HUDEP-2 (cell line): ENCODE measurements around the gene CCL4.
"Not testable (repeated sequence)": the region's sequence is repeated elsewhere in the genome, so short reads cannot be mapped to it uniquely, and the experiment has no call there.

Source experiments
- DNase-seq, 76 experiments: peaks; one replicate each; lab custom pipeline; 2025; ENCODE audit not compliant: unreplicated experiment in 76 of 76; lab: John Stamatoyannopoulos, UW

CCL4 gene

DNA sequence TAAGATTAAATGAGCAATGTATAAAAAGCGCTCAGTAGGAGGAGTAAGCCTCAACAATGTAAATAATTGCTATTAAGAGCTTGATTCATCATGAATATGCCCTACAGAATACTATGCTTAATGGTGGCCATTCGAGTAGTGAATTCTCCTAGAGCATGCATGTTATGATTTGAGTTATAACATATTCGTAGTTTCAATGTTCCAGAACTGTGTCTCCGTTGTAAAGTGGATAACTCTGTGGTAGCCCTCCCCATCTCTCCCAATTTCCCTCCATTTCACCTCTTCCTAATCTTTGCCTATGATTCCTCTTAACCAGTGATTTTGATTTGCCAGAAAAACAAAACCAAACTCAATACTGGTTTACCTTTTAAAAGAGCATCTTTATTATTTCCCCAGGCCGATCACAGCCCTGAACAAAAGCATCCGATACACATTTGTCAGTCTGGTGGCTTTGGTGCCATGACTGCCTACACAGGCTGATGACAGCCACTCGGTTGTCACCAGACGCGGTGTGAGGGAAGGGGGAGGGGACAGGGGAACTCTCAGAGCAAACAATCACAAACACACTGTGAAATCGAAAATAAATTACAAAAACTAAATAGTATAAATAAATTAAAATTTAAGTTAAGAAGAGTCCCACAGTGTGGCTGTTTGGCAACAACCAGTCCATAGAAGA is 15.6 kb upstream of the CCL4 start:
- DNase-seq: not testable (repeated sequence)

GRCh38 chr17:36088670-36089338 is 14.8 kb upstream of the CCL4 start:
- no peak for DNase-seq

DNA sequence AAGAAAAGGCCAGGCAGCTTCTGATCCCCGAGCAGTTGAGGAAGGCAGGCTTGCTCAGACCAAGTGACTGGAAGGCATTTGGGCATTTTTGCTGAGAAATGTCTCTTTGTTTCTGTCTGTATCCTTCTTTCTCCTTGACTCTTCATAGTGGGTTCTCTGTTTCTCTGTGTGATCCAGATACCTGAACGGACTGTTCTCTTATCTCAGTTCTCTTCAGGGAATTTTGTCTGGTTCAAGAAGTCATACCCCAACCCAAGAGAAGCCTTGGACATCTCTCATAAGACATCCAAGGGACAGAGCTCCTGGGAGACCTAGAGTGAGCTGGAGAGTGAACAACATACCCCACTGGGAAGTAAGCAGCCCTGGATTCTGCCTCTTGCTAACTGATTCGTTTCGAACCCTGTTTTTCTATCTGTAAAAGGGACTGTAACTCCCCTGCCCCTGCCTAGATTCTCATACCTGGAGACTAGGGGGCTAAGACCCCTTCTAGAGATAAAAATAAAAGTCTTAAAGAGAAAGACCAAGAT is 14.2 kb upstream of the CCL4 start:
- DNase-seq: no peak

DNA sequence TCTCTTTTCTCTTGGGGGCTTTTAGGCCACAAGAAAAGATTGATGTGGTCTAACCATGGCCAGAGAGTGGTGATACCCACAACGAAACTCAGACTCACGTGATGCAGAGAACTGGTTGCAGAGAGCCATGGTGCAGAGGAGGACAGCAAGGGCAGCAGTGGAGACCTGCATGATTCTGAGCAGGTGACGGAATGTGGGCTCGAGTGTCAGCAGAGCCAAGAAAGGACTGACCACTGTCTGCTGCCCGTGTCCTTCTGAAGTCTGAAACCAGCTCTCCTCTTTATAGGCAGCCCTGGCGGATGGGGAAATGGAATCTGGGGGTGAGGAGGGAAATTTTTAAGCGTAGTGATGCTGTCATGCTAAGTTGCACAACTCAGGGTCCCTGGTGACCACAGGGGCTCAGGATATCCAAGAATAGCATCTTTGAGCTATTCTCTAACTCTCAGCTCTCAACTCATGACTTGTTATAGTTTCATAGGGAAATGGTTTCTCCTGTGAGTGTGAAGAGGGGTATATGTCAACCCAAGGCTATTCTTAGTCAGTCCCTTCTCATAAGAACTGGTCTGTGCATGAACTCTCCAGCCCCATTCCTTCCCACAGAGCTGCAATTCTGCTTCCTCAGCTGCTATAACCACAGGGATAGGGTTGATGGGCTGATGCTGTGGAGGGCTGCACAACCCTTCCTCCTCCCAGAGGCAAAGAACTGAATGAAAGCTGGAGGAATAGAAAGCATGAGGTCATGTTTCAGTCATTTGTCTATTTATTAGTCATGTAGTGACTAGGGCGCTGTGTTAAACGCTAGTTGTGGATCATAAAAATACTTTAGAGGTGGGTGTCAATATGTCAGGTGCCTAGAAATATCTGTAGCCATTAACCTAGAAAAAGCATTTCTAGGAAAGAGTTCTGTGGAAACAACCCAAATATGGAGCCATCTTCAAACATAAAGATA is 13.5 kb upstream of the CCL4 start, which contains the start of gene CCL3:
Gene CCL3, minus strand, starts transcription at position 256 of the 949 bp plus-strand sequence. Its CDS starts 85 bp downstream, at position 171.
- DNase-seq: no peak

GRCh38 chr17:36092230-36092629 is 11.4 kb upstream of the CCL4 start:
- DNase-seq: peak in 10 of 76 experiments; percentile 5 to 54 (median 24)

DNA sequence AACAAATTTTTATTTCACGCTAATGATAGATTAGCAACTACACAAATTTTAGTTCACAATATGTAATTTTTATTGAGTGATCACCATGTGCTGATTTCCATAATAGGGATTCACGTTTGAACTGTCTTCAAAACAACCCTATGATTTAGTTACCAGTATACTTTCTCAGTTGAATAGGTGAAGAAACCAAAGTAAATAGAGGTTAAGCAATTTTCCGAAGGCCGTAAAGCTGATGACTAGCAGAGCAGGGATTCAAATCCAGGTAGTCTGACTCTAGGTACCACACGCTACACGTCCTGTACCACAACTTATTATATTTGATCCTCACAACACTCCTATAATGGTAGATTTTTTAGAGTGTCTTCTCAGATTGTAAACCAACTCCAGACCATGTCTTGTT is 10.9 kb upstream of the CCL4 start:
- not testable (repeated sequence) for DNase-seq

- DNase-seq: no peak
These were observed 9.4 kb upstream of the CCL4 start for GRCh38 chr17:36094232-36094631.

- no peak for DNase-seq
These were observed 8.9 kb upstream of the CCL4 start for GRCh38 chr17:36094746-36095145.

GRCh38 chr17:36095992-36096391 is 7.6 kb upstream of the CCL4 start:
- no peak for DNase-seq

DNA sequence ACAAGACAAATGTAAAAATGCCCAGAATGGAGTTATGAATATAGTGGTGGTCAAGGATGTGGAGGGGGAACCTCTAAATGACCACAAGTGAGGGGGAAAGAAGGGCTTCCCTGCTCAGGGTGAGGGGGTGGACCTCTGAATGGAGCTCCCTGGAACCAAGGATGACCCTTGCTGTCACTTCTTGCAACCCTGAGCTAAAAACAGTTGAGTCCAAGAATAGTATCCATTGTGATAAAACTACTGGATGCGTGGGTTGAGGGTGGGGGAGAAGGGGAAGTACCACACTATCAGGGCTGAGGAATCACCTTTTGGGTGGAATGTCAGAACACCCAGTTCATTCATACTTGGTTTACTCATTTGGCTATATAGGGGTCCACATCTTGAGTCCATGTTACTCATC is 4.6 kb upstream of the CCL4 start:
- DNase-seq: not testable (repeated sequence)

GRCh38 chr17:36104246-36104645 is 619 bp downstream of the CCL4 start:
- DNase-seq: not testable (repeated sequence)

GRCh38 chr17:36104701-36105181 is 1.1 kb downstream of the CCL4 start:
- no peak for DNase-seq

GRCh38 chr17:36105781-36106492 is 2.3 kb downstream of the CCL4 start:
- DNase-seq: no peak

GRCh38 chr17:36106493-36106835 is 2.8 kb downstream of the CCL4 start:
- DNase-seq: no peak

DNA sequence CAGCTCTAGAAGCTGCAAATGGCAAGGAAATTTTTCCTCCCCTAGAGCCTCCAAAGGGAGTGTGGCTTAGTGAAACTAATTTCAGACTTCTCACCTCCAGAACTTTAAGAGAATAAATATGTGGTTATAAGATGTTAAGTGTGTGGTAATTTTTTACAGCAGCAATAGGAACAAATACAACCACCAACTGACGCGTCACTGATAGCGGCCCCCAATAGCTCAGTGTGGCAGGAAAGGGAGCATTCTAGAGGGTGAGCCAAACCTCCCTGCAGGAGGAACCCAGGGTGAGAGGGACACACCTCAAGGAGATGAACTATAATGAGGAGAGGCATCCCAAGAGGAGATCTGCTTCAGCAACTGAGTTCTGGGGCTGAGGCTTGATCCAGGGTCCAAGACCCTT is 4.0 kb downstream of the CCL4 start:
- DNase-seq: no peak

DNA sequence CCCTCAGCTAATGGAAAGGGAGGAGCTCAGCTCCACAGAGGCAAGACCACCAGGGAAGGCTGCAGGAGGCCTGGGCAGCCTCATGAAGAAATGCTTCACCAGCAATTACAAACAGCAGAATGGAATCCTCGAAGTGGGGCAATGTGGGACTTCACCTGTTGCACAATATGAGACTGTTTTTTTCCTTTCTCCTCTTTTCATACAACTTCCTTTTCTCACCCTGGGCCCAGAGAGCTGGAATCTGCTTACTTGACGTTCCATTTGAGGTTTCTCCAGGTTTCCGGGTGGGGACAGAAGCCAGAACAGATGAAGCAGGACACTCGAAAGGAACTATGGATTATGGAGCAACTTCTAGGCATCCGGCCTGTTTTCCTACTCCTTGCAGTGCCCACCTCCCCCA is 4.6 kb downstream of the CCL4 start:
- not testable (repeated sequence) for DNase-seq

- no peak for DNase-seq
These were observed 7.5 kb downstream of the CCL4 start for GRCh38 chr17:36111068-36111490.

- no peak for DNase-seq
These were observed 8.9 kb downstream of the CCL4 start for GRCh38 chr17:36112572-36112971.

DNA sequence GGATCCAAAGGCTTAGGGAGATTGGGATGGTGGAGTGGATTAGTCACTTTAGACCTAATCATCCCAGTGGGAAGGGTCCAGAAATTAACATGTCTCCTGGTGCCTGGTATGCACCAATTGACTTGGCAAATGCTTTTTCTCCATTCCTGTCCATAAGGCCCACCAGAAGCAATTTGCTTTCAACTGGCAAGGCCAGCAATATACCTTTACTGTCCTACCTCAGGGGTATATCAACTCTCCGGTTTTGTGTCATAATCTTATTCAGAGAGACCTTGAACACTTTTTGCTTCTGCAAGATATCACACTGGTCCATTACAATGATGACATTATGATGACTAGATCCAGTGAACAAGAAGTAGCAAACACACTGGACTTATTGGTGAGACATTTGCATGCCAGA is 9.5 kb downstream of the CCL4 start:
- DNase-seq: not testable (repeated sequence)

GRCh38 chr17:36114971-36115648 is 11.5 kb downstream of the CCL4 start:
- not testable (repeated sequence) for DNase-seq
